A673 (cell line): ENCODE measurements around the gene SDR42E1. TPM values are rescaled to one million over a fixed set of nuclear protein-coding genes. Genes with fewer than 3 reads are reported as not detected.
A peak's percentile ranks its signal among the peaks of the same experiment; 100 is the strongest.

Experiments used
- BruUV-seq: library from RNA; stranded (reverse); fragments of 400-500 nt; replicated peaks from 2 replicates; lab custom pipeline; 2021; lab: Mats Ljungman, UMichigan
- CTCF ChIA-PET: fragments of 300-600 bp; sonication (Branson Sonifier 250); formaldehyde crosslinking; loops from one replicate; lab custom pipeline; 2022; ENCODE audit warnings: antibody characterized with exemption; lab: Charles Lee
- POLR2A ChIA-PET: fragments of 300-600 bp; sonication (Branson Sonifier 250); formaldehyde crosslinking; loops from one replicate; lab custom pipeline; 2022; ENCODE audit warnings: antibody characterized with exemption; ENCODE audit not compliant: low non-redundant PET; lab: Charles Lee
- DNase-seq: peaks from one replicate; pipeline ENCODE4 v3.0.0-alpha.2; 2015; ENCODE audit warnings: low spot score
- H3K27ac ChIP-seq: fragments of 200-600 bp; sonication (generic); 2 replicates; pipeline ENCODE4 v1.5.1; 2016; ENCODE audit warnings: mixed run types, low read depth, mild to moderate bottlenecking, mixed read lengths, antibody characterized with exemption, low read length; ENCODE audit not compliant: poor library complexity, severe bottlenecking
- H3K27me3 ChIP-seq: fragments of 200-600 bp; sonication (generic); replicated peaks from 2 replicates; pipeline ENCODE4 v1.6.1; 2017; ENCODE audit warnings: mixed run types, low read depth, mild to moderate bottlenecking, mixed read lengths, antibody characterized with exemption, low read length; ENCODE audit not compliant: insufficient read depth, poor library complexity
- H3K36me3 ChIP-seq: fragments of 200-600 bp; sonication (generic); 2 replicates; pipeline ENCODE4 v1.6.1; 2016; ENCODE audit warnings: mixed run types, mild to moderate bottlenecking, mixed read lengths, antibody characterized with exemption, low read length; ENCODE audit not compliant: insufficient read depth, poor library complexity, severe bottlenecking
- H3K4me1 ChIP-seq: fragments of 200-600 bp; sonication (generic); 2 replicates; pipeline ENCODE4 v1.6.1; 2017; ENCODE audit warnings: mixed run types, mild to moderate bottlenecking, mixed read lengths, antibody characterized with exemption, low read length; ENCODE audit not compliant: insufficient read depth, poor library complexity, severe bottlenecking
- H3K4me3 ChIP-seq: fragments of 200-600 bp; sonication (generic); 2 replicates; pipeline ENCODE4 v1.5.1; 2016; ENCODE audit warnings: low read depth, mixed run types, mild to moderate bottlenecking, mixed read lengths, low read length; ENCODE audit not compliant: poor library complexity, severe bottlenecking
- H3K9me3 ChIP-seq: fragments of 200-600 bp; sonication (generic); 2 replicates; pipeline ENCODE4 v1.6.1; 2016; ENCODE audit warnings: mixed run types, low read depth, mild to moderate bottlenecking, mixed read lengths, antibody characterized with exemption, low read length; ENCODE audit not compliant: poor library complexity, severe bottlenecking
- CTCF ChIP-seq: fragments of 300-800, 200-600 bp; sonication (generic); conservative IDR thresholded peaks from 2 replicates; pipeline ENCODE4 v1.5.1; 2017; ENCODE audit warnings: low read depth, mild to moderate bottlenecking, antibody characterized with exemption, low read length, moderate library complexity, mixed read lengths
- EZH2 ChIP-seq: fragments of 200-600 bp; sonication (generic); IDR thresholded peaks from 2 replicates; pipeline ENCODE4 v1.6.1; 2017; ENCODE audit warnings: borderline replicate concordance, low read depth, mild to moderate bottlenecking, mixed read lengths, antibody characterized with exemption, low read length; ENCODE audit not compliant: poor library complexity, severe bottlenecking
- intact Hi-C: fragments of 100-400 bp; cut with micrococcal nuclease; formaldehyde crosslinking; loops from one replicate; pipeline ENCODE4 v1.10.0; 2022; ENCODE audit not compliant: unreplicated experiment
- total RNA-seq: library from RNA; stranded (reverse); gene quantifications from 2 replicates; pipeline ENCODE4 v1.2.3, GENCODE V29; 2021

The SDR42E1 gene
- total RNA-seq, 1 experiment from 2014 or later = not detected

GRCh38 chr16:81996664-81997509 lies 14.4 kb downstream of the SDR42E1 start:
- DNase-seq = peak; percentile 53
- BruUV-seq = no TSS peak
- Histone ChIP-seq H3K9me3 (no peaks in the 10 kb centered on the region), H3K36me3 (no peaks in the 10 kb centered on the region), H3K27ac (no peak overlapping the region), H3K4me3 (no peak overlapping the region), H3K27me3 (no peaks in the 10 kb centered on the region), H3K4me1 (no peaks in the 10 kb centered on the region)
- CTCF ChIA-PET = interaction anchor here (0.6 to 1.0 kb wide), 3 partner anchors 65 to 233 kb away, joined by 3 to 6 read pairs (median 4); no protein-coding TSS in a partner anchor
- no peak for TF ChIP-seq EZH2
- peak; percentile 33; the same call in 1 of the 2 replicates for TF ChIP-seq CTCF
- POLR2A ChIA-PET = no interaction called here
- intact Hi-C loops = no loop called here

DNA sequence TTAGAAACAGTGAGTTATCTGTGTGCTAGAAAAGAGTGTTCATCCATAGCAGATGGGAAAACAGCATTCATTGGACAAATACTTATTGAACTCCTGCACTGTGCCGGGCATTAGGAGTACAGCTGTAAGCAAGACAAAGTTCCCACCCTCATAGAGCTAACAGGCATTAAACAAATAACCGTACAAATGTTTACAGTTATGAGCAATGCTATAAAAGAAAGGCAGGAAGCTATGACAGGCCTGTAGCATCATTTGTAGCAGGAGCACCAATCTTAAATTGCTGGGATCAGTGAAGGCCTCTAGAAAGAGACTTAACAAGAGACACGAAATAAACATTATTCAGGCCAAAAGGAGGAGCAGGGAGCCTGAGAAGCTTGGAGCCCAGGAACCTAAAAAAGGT lies 15.6 kb downstream of the SDR42E1 start:
- Histone ChIP-seq H3K9me3 (no peaks in the 10 kb centered on the region), H3K4me3 (no peak overlapping the region), H3K36me3 (no peaks in the 10 kb centered on the region), H3K27ac (no peak overlapping the region), H3K4me1 (no peaks in the 10 kb centered on the region), H3K27me3 (no peaks in the 10 kb centered on the region)
- no peak for DNase-seq
- intact Hi-C loops = no loop called here
- ChIA-PET CTCF (no interaction called here), POLR2A (no interaction called here)
- no peak for TF ChIP-seq EZH2
- no peak for TF ChIP-seq CTCF
- BruUV-seq = no TSS peak

DNA sequence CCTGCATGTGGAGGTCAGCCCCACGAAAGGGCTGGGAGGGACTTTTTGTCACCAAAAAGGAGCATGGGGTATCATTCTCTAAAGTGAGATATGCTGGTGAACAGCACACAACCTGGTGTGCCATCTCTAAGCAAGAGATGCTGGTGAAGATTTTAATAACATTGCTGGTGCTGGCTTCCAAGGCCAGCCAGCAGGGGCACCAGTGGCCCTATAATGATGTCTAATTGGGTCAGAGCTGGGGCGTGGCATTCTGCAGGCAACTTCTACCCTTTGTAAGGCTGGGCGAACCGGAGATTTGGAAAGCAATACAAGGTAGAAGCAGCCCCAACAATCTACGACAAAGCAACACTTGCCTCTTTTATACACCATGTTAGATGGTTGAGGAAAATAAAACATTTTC lies 16.8 kb downstream of the SDR42E1 start:
- CTCF ChIA-PET = no interaction called here
- H3K27me3 ChIP-seq = no peaks in the 10 kb centered on the region
- H3K9me3 ChIP-seq = no peaks in the 10 kb centered on the region
- no peaks in the 10 kb centered on the region for H3K36me3 ChIP-seq
- no peak overlapping the region for H3K27ac ChIP-seq
- POLR2A ChIA-PET = no interaction called here
- BruUV-seq = no TSS peak
- peak; percentile 16 for DNase-seq
- intact Hi-C loops = no loop called here
- H3K4me3 ChIP-seq = no peak overlapping the region
- TF ChIP-seq CTCF (peak; percentile 26; the same call in 1 of the 2 replicates), EZH2 (no peak)
- H3K4me1 ChIP-seq = no peaks in the 10 kb centered on the region
